Glomerular visceral epithelial cell (primary cell): ENCODE data around the gene FLYWCH1.
A peak's percentile ranks its signal among the peaks of the same experiment; 100 is the strongest.
"Not testable (repeated sequence)": the region's sequence is repeated elsewhere in the genome, so short reads cannot be mapped to it uniquely, and the experiment has no call there.

Experiments
- DNase-seq: peaks from one replicate; pipeline ENCODE4 v3.0.0-alpha.2; 2016; ENCODE audit errors: extremely low spot score

FLYWCH1 gene

DNA sequence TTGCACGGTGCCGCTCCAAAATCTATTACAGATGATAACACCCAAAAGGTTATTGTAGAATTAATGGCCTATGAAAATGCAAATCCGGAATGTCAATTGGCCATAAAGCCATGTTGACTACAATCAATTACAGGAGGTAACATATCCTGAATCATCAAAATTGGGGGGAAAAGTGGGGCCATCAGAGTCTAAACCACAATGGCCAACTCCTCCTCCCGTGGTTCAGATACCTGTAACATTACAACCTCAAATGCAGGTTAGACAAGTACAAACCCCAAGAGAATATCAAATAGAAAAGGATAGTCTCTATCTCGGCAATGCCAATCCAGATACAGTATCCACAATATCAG lies 14.9 kb downstream of the FLYWCH1 start:
- no peak for DNase-seq

- peak; percentile 67 for DNase-seq
Measured at GRCh38 chr16:2927010-2927646, 15.4 kb downstream of the FLYWCH1 start.

DNA sequence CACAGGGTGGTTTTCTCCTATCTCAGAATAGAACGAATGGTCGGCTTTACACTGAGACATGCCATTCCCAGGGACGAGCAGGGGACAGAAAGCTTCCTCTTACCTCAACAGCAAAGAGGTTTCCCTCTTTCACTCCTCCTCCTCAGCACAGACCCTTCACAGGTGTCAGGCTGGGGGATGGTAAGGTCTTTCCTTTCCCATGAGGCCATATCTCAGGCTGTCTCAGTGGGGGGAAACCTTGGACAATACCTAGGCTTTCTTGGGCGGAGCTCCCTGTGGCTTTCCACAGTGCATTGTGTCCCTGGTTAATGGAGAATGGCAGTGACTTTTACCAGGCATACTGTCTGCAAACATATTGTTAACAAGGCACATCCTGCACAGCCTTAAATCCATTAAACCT lies 16.4 kb downstream of the FLYWCH1 start:
- not testable (repeated sequence) for DNase-seq

- DNase-seq = no peak
Measured at GRCh38 chr16:2928796-2929195, 17.1 kb downstream of the FLYWCH1 start.

DNA sequence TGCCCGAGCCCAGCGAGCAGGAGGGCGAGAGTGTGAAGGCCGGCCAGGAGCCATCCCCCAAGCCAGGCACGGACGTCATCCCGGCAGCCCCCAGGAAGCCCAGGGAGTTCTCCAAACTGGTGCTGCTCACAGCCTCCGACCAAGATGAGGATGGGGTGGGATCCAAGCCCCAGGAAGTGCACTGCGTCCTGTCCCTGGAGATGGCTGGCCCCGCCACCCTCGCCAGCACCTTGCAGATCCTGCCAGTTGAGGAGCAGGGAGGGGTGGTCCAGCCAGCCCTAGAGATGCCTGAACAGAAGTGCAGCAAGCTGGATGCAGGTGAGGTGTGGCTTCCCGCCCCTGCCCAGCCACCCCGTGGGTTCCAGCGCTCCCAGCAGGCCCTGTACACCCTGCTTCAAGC lies 18.0 kb downstream of the FLYWCH1 start:
- DNase-seq = no peak

- no peak for DNase-seq
Measured at GRCh38 chr16:2930236-2930635, 18.5 kb downstream of the FLYWCH1 start.

GRCh38 chr16:2931231-2931914 lies 19.6 kb downstream of the FLYWCH1 start:
- not testable (repeated sequence) for DNase-seq

- no peak for DNase-seq
Measured at GRCh38 chr16:2933136-2933535, 21.4 kb downstream of the FLYWCH1 start.

GRCh38 chr16:2933701-2934100 lies 22.0 kb downstream of the FLYWCH1 start:
- DNase-seq = no peak

DNA sequence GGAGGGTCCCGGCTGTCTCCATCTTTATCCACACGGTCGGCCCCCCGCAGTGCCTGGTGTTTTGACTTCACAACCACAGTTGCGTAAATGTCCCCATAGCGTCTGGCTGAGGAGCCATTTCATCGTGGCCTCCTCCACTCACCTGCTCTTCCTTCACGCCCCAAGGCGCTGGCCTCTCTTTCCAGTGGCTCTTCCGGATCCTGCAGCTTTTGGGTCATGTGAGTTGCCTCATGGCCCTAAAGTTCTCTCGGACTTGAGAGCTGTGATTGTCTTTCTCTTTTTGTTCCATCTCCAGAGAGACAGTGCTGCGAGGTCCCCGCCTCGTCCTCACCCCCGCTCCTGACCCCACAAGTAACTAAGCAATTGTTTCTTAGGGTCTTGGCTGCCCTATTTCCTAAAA lies 22.7 kb downstream of the FLYWCH1 start:
- no peak for DNase-seq

GRCh38 chr16:2936436-2937011 lies 24.8 kb downstream of the FLYWCH1 start:
- no peak for DNase-seq

GRCh38 chr16:2937170-2937569 lies 25.4 kb downstream of the FLYWCH1 start:
- DNase-seq = no peak

DNA sequence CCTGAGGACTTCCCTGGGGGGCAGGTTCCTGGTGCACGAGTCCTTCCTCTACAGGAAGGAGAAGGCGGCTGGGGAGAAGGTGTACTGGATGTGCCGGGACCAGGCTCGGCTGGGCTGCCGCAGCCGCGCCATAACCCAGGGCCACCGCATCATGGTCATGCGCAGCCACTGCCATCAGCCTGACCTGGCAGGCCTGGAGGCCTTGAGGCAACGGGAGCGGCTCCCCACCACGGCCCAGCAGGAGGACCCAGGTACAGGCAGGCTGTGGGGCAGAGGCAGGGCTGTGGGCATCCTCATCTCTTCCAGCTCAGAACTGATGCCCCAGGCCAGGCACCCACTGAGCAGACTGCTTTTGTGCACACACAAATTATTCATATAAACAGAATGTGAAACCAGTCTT lies 26.5 kb downstream of the FLYWCH1 start:
- no peak for DNase-seq

GRCh38 chr16:2939968-2940367 lies 28.2 kb downstream of the FLYWCH1 start:
- no peak for DNase-seq

GRCh38 chr16:2942045-2942444 lies 30.3 kb downstream of the FLYWCH1 start:
- DNase-seq = peak; percentile 47

- DNase-seq = not testable (repeated sequence)
Measured at GRCh38 chr16:2943716-2944115, 32.0 kb downstream of the FLYWCH1 start.

GRCh38 chr16:2946649-2947048 lies 34.9 kb downstream of the FLYWCH1 start:
- DNase-seq = no peak

DNA sequence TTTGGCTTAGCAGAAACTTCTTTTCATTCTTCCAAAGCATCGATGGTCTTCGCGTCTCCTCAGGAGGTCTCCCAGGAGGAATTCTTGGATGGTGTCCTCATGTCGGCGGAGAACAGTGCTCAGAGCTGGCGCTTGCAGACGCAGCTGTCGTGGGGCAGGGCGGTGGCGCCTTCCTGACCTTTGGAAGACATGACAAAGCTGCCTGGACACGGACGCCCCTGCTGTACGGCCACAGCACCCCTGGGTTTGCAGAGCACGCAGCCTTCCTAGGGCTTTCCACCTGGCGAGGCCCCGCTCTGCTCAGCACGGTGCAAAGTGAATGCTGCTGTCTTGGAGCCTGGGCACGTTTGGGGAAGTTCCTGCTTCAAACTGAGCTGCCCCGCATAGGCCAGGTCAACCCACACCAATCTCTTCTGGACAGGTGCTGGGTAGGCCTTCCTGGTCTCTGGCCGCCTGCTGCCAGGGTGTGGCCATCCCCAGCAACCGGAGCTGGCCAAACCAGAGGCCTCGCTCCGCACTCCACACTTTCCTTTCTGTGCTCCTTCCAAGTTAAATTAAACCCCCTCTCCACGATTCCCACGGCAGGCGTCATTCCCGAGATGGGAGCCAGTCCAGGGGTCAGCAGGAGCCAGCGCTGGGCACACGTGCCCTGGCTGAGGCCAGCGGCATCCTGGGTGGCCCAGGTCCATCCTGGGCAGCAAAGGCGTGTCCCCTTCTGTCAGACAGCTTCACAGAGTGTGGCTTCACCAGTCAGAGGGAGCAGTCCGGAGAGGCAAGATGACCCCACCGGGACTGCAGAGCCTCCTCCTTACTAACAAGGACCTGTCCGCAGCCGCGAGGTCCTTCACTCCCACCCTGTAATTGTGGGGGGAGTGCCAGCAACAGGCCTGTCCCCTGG lies 37.3 kb downstream of the FLYWCH1 start:
- no peak for DNase-seq

- DNase-seq = no peak
Measured at GRCh38 chr16:2949705-2950352, 38.1 kb downstream of the FLYWCH1 start.

GRCh38 chr16:2950353-2950724 lies 38.6 kb downstream of the FLYWCH1 start:
- DNase-seq = no peak

DNA sequence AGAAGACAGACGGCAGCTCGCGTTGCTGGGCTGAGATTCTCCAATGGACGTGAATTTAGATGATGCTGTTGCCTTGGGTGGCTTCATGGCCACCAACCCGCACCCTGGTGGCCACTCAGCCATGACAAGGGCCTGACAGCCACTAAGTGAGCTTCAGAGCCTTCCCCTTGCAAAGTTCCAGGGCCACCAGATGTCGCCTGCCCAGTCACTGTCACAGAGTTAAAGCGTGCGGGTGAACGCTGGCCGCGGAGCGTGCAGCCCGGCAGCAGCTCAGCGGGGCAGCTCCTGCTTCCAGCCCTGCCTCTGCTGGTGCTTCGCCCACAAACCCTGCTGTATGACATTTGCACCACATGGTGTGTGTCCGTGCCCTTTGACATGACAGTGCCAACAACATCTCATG lies 39.0 kb downstream of the FLYWCH1 start:
- no peak for DNase-seq

GRCh38 chr16:2952679-2953078 lies 40.9 kb downstream of the FLYWCH1 start:
- DNase-seq = no peak
